ENCODE results near the gene PGAM5. TPM values are rescaled to one million over a fixed set of nuclear protein-coding genes. Genes with fewer than 3 reads are reported as not detected.

PGAM5 gene
- polyA plus RNA-seq, 1 of the 3 experiments (the other 2 are of a cell fraction) = 22.5 TPM

GRCh38 chr12:132698341-132698740, 12.3 kb upstream of the PGAM5 start:
- Histone ChIP-seq H3K36me3 (replicated peaks in 1 of 2; ENCODE audit: control insufficient read depth in 1 of 2, insufficient read depth in 2 of 2, low read length in 1 of 2) (peaks cover 0 to 10% of the 10 kb centered on the region in 2 experiments), H3K9me3 (no peaks in the 10 kb centered on the region), H3K4me1 (ENCODE audit: control insufficient read depth in 1 of 2, insufficient read depth in 2 of 2, low read depth in 1 of 2, low read length in 1 of 2) (no peaks in the 10 kb centered on the region), H2AFZ (ENCODE audit: low read depth) (no peak overlapping the region), H3K4me2 (no peak overlapping the region), H3K9ac (no peak overlapping the region), H3F3A (replicated peaks; ENCODE audit: insufficient read depth) (no peaks in the 10 kb centered on the region), H3K27ac (ENCODE audit: low read depth in 2 of 2, low read length in 1 of 2) (no peak overlapping the region), H3K4me3 (ENCODE audit: low read depth in 2 of 2, low read length in 1 of 2) (no peak overlapping the region), H4K20me1 (ENCODE audit: insufficient read depth) (no peaks in the 10 kb centered on the region; the same call in 1 of the 2 replicates), H3K27me3 (ENCODE audit: insufficient read depth) (no peaks in the 10 kb centered on the region), H3K9me2 (no peaks in the 10 kb centered on the region), H3K79me2 (ENCODE audit: insufficient read depth) (no peaks in the 10 kb centered on the region)
- WGBS (ENCODE audit: low lambda C conversion rate) = 86% methylated on average over 5 of the region's 5 CpGs
- ChIA-PET POLR2A (no interaction called here), CTCF (no interaction called here)
- no peak for TF ChIP-seq SIN3A (IDR thresholded peaks at IDR 0.05; ENCODE audit: borderline replicate concordance, low read depth, low read length)
- no peak for TF ChIP-seq MEF2A (IDR thresholded peaks at IDR 0.05; ENCODE audit: borderline replicate concordance, low read depth)
- TF ChIP-seq MXI1 (IDR thresholded peaks at IDR 0.05; ENCODE audit: low read depth, low read length) = no peak
- TF ChIP-seq JUND (IDR thresholded peaks at IDR 0.05) = no peak
- TF ChIP-seq, protein P1, sequence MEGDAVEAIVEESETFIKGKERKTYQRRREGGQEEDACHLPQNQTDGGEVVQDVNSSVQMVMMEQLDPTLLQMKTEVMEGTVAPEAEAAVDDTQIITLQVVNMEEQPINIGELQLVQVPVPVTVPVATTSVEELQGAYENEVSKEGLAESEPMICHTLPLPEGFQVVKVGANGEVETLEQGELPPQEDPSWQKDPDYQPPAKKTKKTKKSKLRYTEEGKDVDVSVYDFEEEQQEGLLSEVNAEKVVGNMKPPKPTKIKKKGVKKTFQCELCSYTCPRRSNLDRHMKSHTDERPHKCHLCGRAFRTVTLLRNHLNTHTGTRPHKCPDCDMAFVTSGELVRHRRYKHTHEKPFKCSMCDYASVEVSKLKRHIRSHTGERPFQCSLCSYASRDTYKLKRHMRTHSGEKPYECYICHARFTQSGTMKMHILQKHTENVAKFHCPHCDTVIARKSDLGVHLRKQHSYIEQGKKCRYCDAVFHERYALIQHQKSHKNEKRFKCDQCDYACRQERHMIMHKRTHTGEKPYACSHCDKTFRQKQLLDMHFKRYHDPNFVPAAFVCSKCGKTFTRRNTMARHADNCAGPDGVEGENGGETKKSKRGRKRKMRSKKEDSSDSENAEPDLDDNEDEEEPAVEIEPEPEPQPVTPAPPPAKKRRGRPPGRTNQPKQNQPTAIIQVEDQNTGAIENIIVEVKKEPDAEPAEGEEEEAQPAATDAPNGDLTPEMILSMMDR (IDR thresholded peaks at IDR 0.05) = no peak
- TF ChIP-seq FOXJ3 (CRISPR knock-in tag; IDR thresholded peaks at IDR 0.05) = no peak
- TF ChIP-seq NFIC (IDR thresholded peaks at IDR 0.05; ENCODE audit: borderline replicate concordance) = no peak
- no peak for DNase-seq

DNA sequence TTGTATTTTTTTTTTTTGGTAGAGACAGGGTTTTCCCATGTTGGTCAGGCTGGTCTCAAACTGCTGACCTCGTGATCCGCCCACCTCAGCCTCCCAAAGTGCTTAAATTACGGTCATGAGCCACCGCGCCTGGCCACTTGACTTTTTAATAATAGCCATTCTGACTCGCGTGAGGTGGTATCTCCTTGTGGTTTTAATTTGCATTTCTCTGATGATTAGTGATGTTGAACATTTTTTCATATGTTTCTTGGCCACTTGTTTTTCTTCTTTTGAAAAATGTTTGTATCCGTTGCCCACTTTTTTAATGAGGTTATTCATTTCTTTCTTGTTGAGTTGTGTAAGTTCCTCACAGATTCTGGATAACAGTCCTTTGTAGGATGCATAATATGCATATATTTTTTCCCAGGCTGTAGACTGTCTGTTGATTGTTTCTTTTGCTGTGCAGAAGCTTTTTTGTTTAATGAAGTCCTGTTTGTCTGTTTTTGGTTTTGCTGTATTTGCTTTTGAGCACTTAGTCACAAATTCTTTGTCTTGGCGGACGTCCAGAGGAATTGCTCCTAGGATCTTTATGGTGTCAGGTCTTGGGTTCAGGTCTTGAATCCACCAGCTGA, 10.3 kb upstream of the PGAM5 start:
- Histone ChIP-seq H3K36me3 (replicated peaks in 1 of 2; ENCODE audit: control insufficient read depth in 1 of 2, insufficient read depth in 2 of 2, low read length in 1 of 2) (peaks cover 3 to 10% of the 10 kb centered on the region in 2 experiments), H3K4me2 (no peak overlapping the region), H3K27ac (ENCODE audit: low read depth in 2 of 2, low read length in 1 of 2) (no peak overlapping the region), H3K4me1 (ENCODE audit: control insufficient read depth in 1 of 2, insufficient read depth in 2 of 2, low read depth in 1 of 2, low read length in 1 of 2) (no peaks in the 10 kb centered on the region), H3K9ac (no peak overlapping the region), H4K20me1 (ENCODE audit: insufficient read depth) (no peaks in the 10 kb centered on the region; the same call in 1 of the 2 replicates), H3K9me2 (no peaks in the 10 kb centered on the region), H3K27me3 (ENCODE audit: insufficient read depth) (no peaks in the 10 kb centered on the region), H3K79me2 (ENCODE audit: insufficient read depth) (no peaks in the 10 kb centered on the region), H3K4me3 (ENCODE audit: low read depth in 2 of 2, low read length in 1 of 2) (no peak overlapping the region), H2AFZ (ENCODE audit: low read depth) (no peak overlapping the region), H3F3A (replicated peaks; ENCODE audit: insufficient read depth) (no peaks in the 10 kb centered on the region), H3K9me3 (no peaks in the 10 kb centered on the region)
- no peak for TF ChIP-seq POLR2AphosphoS5 (IDR thresholded peaks at IDR 0.05; ENCODE audit: low read depth, low read length)
- no peak for TF ChIP-seq REST (IDR thresholded peaks at IDR 0.05; ENCODE audit: low read depth, low read length)
- TF ChIP-seq USF2 (IDR thresholded peaks at IDR 0.05; ENCODE audit: borderline replicate concordance, low read depth, low read length) = no peak
- no peak for TF ChIP-seq TEAD4 (IDR thresholded peaks at IDR 0.05; ENCODE audit: borderline replicate concordance, insufficient read depth)
- TF ChIP-seq, protein P2, sequence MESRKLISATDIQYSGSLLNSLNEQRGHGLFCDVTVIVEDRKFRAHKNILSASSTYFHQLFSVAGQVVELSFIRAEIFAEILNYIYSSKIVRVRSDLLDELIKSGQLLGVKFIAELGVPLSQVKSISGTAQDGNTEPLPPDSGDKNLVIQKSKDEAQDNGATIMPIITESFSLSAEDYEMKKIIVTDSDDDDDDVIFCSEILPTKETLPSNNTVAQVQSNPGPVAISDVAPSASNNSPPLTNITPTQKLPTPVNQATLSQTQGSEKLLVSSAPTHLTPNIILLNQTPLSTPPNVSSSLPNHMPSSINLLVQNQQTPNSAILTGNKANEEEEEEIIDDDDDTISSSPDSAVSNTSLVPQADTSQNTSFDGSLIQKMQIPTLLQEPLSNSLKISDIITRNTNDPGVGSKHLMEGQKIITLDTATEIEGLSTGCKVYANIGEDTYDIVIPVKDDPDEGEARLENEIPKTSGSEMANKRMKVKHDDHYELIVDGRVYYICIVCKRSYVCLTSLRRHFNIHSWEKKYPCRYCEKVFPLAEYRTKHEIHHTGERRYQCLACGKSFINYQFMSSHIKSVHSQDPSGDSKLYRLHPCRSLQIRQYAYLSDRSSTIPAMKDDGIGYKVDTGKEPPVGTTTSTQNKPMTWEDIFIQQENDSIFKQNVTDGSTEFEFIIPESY (IDR thresholded peaks at IDR 0.05; ENCODE audit: borderline replicate concordance, low read depth) = no peak
- no peak for TF ChIP-seq MXI1 (IDR thresholded peaks at IDR 0.05; ENCODE audit: low read depth, low read length)
- no peak for TF ChIP-seq IRF3 (IDR thresholded peaks at IDR 0.05; ENCODE audit: low read depth, low read length)
- TF ChIP-seq RAD21 (IDR thresholded peaks at IDR 0.05; ENCODE audit: low read length) = no peak
- CTCF ChIA-PET = no interaction called here
- POLR2A ChIA-PET = no interaction called here
- WGBS (ENCODE audit: low lambda C conversion rate) = 75% methylated on average over 10 of the region's 10 CpGs
- DNase-seq = no peak
